Ureter (tissue), 1 donor: ENCODE results near the gene PPIA. TPM values are rescaled to one million over a fixed set of nuclear protein-coding genes. Genes with fewer than 3 reads are reported as not detected.

Source experiments
- DNase-seq: peaks from one replicate; pipeline ENCODE4 v3.0.0-alpha.2; 2020; ENCODE audit warnings: low spot score
- total RNA-seq: library from RNA; stranded (reverse); gene quantifications from one replicate; pipeline ENCODE4 v1.2.4, GENCODE V29; 2023
- donor health status: DM: yes; HTN: yes; CAD: no.

Gene PPIA
- total RNA-seq = 1,153 TPM

DNA sequence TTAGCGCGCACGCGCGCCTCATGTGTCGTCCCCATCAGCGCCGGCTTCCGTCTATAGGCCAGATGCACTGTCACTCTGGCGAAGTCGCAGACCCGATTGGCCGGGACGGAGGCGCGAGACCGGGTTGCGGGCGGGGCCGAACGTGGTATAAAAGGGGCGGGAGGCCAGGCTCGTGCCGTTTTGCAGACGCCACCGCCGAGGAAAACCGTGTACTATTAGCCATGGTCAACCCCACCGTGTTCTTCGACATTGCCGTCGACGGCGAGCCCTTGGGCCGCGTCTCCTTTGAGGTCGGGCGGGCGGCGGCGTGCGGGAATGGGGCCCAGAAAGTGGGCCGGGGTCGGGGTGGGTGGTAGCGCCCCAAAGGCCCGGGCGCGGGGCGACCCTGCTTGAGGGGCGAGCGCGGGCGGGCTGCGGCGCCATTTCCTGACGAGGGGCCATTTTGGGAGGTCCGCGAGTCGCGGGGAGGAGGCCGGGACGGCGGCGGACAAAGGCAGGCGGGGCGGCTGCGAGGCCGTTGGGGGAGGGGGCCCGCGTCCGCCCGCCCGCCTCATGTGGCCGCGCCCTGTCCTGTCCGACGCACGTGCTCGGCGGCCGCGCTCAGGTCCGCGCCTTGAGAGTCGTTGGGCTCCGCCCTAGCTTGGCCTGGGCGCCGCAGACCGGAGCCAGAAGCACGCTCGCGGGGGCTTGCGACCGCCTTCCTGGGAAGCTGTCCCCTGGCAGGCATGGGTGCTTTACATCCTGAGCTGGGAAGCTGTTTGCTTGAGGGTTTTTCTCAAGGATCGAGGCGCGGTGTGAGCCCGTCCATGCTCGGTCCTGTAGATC, at the start of gene PPIA:
Gene PPIA, plus strand, starts transcription at position 178 of the 825 bp plus-strand sequence. Its CDS starts 44 bp downstream, at position 222.
- DNase-seq = peak; percentile 99

DNA sequence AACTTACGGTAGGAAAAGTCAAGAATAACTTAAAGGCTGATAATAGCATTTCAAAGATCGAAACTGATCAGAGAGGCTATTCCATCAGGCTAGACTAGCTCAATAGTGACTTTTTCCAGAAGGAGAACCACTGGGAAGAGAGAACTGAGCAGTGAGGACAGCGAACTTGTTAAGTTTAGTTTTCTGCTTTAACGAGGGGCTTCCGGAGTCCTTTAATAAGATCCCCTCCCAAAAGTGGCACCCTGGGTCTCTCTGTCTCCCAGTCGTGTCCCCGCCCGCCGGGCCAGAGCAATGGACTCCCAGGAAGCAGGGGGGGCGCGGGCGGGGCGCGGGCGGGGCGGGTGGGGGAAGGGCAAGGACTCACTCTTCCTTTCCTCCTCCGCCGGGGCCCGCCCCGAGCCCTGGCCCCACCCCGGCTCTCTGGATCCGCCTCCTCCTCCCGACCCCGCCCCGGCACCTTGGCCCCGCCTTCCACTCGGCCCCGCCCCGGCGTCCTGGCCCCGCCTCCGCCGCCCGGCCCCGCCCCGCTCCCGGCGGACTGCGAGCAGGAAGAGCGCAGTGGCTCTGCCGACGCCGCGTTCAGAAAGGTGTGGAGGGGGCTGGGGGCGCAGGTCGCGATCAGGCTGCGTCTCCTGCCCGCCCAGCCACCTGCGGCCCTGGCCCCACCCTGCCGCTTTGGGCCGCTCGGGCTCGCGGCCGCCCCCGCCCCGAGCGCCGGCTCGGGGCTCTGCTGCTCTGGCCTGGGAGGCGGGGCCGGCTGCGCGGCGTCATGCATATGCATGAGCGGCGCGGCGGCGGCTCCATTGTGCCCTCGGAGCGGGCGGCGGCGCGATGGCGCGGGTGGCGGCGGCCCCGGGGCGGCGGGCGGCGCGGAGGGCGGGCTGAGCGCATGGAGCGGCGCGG, 48.2 kb upstream of the PPIA start, which contains the start of gene ZMIZ2:
Gene ZMIZ2, plus strand, starts transcription at position 803 of the 903 bp plus-strand sequence. CDS start 7,403 bp downstream, outside the sequence.
- DNase-seq = peak; percentile 96

DNA sequence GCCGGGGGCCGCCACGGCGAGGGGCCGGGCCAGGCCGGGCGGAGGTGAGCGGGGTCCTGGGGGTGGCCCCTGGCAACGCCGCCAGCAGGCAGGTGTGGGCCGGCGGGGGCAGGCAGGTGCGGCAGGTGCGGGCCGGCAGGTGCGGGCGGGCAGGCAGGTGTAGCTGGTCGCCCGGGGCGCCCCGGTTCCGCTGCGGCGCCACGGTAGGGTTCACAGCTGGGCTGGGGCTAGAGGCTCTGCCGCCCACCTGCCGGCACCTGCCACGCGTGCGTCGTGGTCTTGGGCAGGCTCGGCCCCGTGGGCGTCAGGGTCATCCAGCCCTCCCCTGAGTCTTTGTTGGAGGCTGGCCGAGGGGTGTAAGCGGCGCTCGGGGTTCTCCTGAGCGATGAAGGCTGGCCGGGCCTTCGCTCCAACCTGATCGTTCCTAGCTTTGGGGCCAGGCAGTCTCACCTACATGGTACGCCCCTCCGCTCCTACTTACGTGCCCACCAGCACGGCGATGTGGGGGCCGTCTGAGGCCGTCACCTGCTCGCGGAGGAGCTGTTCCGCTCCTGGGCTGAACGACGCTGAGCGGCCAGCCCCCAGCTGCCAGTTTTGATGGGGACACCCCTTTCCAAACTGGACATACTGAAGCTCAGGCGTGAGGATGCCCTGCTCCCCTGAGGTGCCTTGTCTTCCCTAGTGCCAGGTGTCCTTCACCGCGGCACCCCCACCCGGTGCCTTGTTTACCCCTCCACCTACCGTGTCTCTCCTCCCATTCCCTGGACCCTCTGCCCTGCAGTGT, 47.3 kb upstream of the PPIA start:
- no peak for DNase-seq

DNA sequence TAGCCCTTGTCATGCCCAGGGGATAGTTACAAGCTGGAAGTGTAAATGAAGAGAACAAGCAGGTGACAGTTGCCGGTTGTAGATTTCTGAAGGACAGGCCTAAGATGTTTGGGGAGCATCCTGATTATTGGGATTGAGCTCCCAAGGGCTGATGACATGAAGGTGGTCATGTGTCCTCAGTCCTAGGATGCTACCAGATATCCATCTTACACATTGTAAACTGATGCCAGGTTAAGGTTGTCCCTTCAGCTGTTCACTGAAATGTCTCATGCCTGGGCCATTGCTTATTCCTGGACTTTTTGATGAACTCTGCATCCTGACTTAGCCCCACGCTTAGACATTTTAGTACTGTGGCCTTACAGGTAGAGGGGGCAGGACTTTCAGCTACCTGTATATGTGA, 46.5 kb upstream of the PPIA start:
- DNase-seq = no peak

DNA sequence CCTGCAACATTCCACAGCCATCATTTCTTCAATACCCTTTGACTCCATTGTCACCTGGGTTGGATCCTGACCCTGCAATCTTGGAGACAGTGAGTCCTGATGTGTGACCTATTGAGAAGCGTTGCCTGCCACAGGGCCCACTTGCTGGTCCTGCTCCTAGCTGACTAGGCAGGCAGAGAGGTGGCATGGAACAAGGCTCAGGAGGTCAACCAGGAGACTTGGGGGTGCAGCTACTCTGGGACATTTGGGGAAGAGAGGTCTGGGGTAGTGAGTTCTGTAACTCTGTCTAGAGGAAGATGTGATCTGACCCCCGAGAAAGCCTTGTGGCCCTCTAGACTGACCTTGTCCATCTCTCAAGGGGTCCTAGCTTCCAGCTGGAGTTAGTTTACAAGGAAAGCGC, 46.1 kb upstream of the PPIA start:
- no peak for DNase-seq

DNA sequence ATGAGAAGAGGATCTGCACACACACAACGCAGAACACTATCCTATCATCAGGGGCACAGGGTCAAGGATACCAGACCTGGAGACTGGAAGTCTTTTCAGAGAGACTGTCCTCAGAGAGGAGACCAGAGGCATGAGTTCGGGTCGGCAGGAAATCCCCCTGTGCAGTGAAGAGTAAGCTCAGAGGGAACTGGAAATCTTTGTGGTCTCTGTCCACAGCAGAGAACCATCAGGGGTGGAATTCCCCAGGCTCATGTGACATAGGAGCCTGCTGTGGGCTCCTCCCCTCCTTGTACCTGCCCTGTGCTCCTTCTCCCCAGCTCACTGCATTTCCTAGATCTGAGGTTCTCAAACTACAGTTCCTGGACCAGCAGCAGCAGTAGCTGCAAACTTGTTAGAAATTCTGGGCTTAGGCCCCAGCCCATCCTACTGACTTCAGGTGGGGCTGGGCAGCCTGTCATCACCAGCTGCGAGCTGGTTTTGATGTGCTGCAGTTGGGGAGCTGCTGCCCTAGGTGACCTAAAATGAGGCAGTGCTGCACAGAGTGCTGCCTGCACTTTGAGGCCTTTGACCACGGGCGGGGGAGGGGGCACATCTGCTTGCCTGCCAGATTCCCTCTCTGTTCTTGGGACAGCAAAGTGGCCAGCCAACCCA, 45.4 kb upstream of the PPIA start:
- DNase-seq = no peak

DNA sequence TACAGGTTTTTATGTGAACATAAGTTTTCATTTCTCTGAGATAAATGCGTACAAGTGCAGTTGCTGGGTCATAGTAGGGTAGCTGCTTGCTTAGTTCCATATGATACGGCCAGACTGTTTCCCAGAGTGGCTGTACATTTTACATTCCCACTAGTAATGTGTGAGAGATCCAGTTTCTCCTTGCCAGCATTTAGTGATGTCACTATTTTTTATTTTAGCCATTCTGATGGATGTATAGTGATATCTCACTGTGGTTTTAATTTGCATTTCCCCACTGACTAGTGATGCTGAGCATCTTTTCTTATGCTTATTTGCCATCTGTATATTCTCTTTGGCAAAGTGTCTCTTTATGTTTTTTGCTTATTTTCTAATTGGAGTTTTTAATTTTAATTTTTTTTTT, 43.7 kb upstream of the PPIA start:
- DNase-seq = no peak

DNA sequence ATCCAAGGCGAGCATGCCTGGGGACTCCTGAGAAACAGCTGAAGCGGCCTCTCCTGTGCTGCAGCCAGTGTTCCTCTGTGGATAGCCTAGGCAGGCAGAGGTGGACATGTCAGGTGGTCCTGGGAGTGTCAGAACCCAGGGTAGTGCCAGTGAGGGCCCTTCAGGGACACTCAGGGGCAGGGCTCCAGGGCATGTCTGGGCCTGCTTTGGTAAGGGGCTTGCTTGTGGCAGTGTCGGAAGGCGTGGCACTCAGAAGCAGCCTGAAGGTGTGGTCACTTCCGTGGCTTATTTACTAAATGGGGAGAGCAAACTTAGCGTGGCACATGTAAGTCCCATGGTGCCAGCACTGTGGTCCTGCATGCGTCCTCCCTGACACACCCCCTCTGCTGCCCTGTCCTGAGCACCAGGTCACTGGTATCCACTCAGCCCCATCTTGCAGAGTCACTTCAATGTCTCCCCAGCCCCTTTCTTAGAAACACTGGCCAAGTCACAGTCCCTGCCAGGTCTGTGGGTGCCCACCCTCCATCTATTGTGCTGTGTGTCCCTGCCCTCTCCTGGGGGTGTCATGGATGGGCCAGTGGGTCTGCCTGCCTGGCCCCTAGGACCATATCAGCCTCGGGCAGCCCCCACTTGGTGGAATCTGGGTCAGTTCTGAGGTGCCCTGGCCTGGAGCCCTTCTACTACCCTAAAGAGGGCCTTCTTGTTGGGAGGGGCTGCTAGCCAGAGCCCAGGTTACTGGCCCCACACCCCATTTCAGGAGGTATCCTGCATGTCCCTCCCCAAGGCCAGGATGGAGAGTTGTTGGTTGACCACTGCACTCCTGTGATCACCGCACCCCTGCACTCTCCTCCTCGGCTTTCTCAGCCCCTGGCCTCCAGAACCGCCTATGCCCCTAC, 41.4 kb upstream of the PPIA start:
- DNase-seq = no peak

DNA sequence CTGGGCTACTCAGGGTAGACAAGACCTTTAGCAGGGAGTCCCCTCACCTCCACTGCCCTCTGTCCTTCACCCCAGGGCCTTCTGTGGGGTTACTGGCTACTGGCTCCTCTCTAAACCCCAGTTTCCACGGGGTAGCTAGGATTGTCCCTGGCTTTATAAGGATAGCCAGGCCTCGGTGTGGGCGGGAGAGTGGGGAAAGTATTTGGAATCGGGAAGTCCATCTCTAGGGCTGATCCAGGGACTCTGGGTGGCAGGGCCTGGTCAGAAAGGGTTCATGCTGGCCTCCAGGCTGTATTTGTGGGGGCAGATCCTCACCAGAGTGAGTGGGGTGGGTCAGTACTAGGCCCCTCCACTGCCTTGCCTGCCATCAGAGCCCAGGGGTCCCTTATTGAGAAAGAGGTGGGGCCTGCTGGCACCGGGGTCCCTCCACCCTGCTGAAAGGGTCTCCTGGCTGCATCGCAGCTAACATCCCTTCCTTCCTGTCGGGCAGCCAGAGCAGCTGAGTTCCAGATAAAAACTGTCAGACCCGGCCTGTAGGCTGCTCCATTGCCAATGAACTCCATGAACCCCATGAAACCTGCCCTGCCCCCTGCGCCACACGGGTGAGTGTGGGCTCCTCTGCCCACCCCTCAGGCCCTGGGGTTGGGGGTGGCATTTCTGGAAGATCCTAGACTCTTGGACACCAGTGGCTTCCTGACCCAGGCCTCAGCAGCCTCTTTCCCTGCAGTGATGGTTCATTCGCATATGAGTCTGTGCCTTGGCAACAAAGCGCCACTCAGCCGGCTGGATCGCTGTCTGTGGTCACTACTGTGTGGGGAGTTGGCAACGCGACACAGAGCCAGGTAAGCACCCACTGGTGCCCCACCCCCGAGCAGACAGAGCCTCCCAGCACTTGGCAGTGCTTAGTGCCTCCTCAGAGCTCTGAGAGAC, 40.5 kb upstream of the PPIA start:
- DNase-seq = no peak

DNA sequence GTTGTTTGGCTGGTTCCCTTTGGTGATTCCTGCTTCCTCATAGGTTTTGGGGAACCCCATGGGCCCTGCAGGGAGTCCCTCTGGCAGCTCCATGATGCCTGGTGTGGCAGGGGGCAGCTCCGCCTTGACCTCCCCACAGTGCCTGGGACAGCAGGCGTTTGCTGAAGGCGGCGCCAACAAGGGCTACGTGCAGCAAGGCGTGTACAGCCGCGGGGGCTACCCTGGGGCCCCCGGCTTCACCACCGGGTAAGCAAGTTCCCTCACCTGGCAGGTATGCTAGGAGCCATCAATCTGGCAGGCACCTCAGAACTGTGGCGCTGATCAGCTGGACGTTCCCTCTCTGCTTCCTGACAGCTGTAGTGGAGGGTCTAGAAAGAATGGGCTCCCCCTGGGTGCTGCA, 39.6 kb upstream of the PPIA start:
- DNase-seq = no peak

DNA sequence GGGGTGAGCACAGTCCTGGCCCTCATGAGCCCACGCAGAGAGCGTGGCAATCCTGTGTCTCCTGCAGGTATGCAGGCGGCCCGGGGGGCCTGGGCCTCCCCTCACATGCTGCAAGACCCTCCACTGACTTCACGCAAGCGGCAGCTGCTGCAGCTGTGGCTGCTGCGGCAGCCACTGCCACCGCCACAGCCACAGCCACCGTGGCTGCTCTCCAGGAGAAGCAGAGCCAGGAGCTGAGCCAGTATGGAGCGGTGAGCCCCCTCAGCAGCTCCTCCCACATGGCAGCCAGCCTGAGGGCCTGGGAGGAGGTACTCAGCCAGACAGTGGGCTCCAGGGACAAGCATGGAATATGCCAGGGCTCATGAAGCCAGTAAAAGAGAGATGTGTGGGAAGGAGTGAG, 39.2 kb upstream of the PPIA start:
- DNase-seq = no peak

DNA sequence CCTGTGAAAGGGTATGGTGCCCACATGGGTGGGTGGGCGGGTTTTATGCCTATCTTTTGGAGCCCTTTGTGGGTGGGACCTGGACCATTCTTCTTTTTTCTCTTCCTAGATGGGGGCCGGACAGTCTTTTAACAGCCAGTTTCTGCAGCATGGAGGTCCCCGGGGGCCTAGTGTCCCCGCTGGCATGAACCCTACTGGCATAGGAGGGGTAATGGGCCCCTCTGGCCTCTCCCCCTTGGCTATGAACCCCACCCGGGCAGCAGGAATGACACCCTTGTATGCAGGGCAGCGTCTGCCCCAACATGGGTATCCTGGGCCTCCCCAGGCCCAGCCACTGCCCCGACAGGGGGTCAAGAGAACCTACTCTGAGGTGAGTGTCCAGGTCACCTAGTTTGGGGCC, 38.7 kb upstream of the PPIA start:
- DNase-seq = no peak

DNA sequence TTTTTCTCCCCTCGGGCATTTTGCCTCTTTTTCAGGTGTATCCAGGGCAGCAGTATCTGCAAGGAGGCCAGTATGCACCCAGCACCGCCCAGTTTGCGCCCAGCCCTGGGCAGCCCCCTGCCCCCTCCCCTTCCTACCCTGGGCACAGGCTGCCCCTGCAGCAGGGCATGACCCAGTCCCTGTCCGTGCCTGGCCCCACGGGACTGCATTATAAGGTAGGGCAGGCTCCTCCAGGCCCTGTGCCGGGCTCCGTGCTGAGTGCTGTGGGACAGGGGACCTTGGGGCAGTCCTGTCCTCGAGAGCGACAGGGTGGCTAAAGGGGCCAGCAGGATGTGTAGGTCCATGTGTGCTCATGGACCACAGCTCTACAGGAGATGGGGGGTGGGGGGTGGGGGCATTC, 37.2 kb upstream of the PPIA start:
- no peak for DNase-seq

DNA sequence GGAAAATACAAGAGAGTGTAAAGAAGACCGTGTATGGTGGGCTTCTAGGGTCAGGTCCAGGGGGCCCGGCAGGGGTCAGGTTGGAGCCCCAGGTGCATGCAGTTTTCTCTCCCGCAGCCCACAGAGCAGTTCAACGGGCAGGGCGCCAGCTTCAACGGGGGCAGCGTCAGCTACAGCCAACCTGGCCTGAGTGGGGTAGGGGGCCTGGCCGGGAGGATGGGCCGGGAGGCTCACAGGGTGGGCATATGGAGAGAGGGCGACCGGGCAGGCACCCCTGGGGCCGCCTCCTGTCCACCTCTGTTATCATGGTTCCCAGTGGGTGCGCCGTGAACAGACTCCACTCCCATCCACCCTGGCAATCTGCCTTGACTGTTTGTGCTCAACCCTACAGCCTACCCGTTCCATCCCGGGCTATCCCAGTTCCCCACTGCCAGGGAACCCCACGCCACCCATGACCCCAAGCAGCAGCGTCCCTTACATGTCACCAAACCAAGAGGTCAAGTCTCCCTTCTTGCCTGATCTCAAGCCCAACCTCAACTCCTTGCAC, 36.4 kb upstream of the PPIA start:
- no peak for DNase-seq

DNA sequence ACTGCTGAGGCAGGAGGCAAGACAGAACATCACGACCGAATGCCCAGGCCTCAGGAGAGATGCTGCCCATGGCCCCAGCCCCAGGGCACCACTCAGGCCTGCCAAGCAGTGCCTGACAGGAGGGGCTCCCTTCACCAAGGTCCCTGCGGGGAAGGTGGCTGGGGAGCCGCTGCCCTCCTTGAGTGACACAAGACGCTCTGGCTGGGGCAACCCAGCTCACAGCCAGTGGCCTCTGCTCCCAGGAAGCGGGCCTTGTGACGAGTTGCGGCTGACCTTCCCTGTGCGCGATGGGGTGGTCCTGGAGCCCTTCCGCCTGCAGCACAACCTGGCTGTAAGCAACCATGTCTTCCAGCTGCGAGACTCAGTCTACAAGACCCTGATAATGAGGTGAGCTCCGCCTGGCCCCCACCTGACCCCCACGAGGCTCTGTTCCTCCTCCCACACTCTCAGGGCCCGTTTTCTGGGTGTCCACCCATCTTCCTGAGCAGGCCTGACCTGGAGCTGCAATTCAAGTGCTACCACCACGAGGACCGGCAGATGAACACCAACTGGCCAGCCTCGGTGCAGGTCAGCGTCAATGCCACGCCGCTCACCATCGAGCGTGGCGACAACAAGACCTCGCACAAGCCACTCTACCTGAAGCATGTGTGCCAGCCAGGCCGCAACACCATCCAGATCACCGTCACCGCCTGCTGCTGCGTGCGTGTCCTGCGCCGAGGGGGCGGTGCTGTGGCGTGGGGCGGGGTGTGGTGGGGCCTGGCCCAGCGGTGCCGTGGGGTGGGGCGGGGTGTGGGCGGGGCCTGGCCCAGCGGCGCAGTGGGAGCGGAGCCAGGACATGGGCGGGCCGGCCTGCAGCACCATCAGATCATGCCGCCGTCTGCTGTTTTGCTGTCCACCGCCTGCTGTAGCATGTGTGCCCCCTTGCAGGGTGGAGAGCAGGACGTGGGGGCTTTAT, 35.0 kb upstream of the PPIA start:
- peak; percentile 78 for DNase-seq

DNA sequence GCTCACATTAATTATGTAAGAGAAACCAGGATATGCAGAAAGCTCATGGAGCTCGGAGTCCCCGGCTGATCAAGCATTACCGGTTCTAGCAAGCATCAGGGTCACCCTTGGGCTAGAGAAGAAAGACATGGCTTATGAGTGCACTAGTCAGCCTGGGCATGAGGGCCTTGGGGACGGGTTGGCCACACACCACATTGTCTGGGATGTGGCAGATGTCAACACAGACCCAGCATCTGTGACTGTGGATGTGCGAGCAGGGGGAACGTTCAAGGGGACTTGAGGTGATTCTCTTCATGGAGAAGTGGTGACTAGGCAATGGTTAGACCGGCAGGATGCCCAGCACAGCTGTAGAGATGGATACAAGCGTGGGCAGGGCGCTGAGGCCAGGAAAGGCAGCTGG, 34.2 kb upstream of the PPIA start:
- no peak for DNase-seq

DNA sequence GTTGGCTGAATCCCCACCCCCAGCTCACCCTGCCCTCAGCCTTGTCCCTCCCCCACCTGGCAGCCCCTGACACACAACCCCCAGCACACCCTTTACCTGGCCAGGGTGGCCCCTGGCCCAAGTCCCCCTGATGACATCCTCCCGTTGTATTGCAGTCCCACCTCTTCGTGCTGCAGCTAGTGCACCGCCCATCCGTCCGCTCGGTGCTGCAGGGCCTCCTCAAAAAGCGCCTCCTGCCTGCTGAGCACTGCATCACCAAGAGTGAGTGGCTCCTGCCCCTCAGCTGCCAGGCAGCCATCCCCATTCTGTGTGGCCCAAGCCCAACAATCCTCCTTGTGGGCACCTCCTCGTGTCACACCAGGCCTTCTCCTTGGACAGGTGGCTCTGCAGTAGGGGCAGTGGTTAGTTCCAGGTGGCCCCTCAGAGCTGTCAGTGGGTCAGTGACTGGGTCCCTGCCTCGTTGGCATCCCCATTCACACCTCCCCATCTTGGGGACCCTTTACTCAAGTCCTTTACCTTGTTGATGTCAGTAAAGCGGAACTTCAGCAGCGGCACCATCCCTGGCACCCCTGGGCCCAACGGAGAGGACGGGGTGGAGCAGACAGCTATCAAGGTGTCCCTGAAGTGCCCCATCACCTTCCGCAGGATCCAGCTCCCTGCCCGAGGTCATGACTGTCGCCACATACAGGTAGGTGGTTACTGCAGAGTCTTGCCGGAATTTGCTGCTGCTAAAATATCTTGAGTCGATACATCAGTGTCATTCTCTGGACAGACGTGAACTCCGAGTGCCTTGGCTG, 33.6 kb upstream of the PPIA start:
- no peak for DNase-seq
